Measurements from ENCODE around the gene HYAL4.
"Not testable (repeated sequence)": the region's sequence is repeated elsewhere in the genome, so short reads cannot be mapped to it uniquely, and the experiment has no call there.

DNA sequence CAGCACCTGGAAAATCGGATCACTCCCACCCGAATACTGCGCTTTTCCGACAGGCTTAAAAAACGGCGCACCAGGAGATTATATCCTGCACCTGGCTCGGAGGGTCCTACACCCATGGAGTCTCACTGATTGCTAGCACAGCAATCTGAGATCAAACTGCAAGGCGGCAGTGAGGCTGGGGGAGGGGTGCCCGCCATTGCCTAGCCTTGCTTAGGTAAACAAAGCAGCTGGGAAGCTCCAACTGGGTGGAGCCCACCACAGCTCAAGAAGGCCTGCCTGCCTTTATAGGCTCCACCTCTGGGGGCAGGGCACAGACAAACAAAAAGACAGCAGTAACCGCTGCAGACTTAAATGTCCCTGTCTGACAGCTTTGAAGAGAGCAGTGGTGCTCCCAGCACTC lies 49.8 kb downstream of the HYAL4 start:
- TF ChIP-seq EZH2phosphoT487 (IDR thresholded peaks at IDR 0.05; ENCODE audit: borderline replicate concordance, low read length): not testable (repeated sequence)
- TF ChIP-seq, protein P1, sequence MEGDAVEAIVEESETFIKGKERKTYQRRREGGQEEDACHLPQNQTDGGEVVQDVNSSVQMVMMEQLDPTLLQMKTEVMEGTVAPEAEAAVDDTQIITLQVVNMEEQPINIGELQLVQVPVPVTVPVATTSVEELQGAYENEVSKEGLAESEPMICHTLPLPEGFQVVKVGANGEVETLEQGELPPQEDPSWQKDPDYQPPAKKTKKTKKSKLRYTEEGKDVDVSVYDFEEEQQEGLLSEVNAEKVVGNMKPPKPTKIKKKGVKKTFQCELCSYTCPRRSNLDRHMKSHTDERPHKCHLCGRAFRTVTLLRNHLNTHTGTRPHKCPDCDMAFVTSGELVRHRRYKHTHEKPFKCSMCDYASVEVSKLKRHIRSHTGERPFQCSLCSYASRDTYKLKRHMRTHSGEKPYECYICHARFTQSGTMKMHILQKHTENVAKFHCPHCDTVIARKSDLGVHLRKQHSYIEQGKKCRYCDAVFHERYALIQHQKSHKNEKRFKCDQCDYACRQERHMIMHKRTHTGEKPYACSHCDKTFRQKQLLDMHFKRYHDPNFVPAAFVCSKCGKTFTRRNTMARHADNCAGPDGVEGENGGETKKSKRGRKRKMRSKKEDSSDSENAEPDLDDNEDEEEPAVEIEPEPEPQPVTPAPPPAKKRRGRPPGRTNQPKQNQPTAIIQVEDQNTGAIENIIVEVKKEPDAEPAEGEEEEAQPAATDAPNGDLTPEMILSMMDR (IDR thresholded peaks at IDR 0.05; ENCODE audit: low read depth, low read length, poor library complexity, severe bottlenecking): not testable (repeated sequence)

All from DOHH2 (cell line).